Measurements from ENCODE around the gene HCAR1. TPM values are rescaled to one million over a fixed set of nuclear protein-coding genes. Genes with fewer than 3 reads are reported as not detected.

Gene HCAR1
- total and polyA plus RNA-seq, 2 of the 4 experiments (the other 2 are of a cell fraction) = 0.03 TPM; not detected in 1

DNA sequence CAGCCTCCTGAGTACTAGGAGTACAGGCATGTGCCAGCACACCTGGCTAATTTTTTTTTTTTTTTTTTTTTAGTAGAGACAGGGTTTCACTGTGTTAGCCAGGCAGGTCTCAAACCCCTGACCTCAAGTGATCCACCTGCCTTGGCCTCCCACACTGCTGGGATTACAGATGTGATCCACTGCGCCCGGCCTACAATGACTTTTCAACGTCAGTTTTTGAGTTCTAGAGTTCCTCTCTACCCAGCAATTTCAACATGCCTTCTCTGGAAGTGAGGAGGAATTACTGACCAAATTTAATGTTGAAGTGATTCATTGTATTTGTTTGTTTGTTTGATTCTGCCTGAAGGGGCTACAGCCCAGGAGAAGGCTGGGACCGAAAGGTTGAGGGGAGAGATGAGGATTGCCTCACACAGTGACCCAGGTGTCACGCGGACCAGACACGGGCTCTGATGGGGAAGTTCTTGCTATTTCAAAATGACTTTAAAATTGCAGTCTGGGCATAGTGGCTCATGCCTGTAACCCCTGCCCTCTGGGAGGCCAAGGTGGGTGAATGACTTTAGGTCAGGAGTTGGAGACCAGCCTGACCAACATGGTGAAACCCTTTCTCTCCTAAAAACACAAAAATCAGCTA is 13.4 kb upstream of the HCAR1 start:
- intact Hi-C loops (cut with micrococcal nuclease) (no loop called here), dilution Hi-C loops (cut with HindIII; ENCODE audit: low sequenced_read_pairs, unreplicated experiment) (no loop called here), in situ Hi-C loops (cut with MboI; ENCODE audit: low sequenced_read_pairs) (no loop called here)
- H2BK15ac ChIP-seq (ENCODE audit: low read depth, low read length) = no peak overlapping the region
- no peaks in the 10 kb centered on the region for H3K9me1 ChIP-seq (ENCODE audit: insufficient read depth, low read length)
- DNase-seq (no peak), ATAC-seq (ENCODE audit: low read depth) (no peak)
- H3K18ac ChIP-seq (ENCODE audit: low read depth, low read length) = no peak overlapping the region
- no peak overlapping the region for H2AK5ac ChIP-seq (ENCODE audit: low read depth, low read length)
- H2BK20ac ChIP-seq (ENCODE audit: low read depth, low read length) = no peak overlapping the region
- no peak overlapping the region for H4K8ac ChIP-seq (ENCODE audit: low read depth in 2 of 2, low read length in 2 of 2)
- H2AFZ ChIP-seq (replicated peaks; ENCODE audit: low read length, poor library complexity) = no peak overlapping the region
- H2BK5ac ChIP-seq (ENCODE audit: low read depth, low read length, poor library complexity, severe bottlenecking) = no peak overlapping the region
- no peak overlapping the region for H3K9ac ChIP-seq (ENCODE audit: low read depth, low read length)
- no peaks in the 10 kb centered on the region for H3K79me1 ChIP-seq (ENCODE audit: low read depth in 1 of 2, low read length in 2 of 2)
- H4K20me1 ChIP-seq (ENCODE audit: insufficient read depth, low read length) = no peaks in the 10 kb centered on the region
- ChIA-PET POLR2A (ENCODE audit: unreplicated experiment) (no interaction called here), CTCF (interaction anchor here (0.5 to 1.0 kb wide), 2 partner anchors 103 to 106 kb away, joined by 3 to 6 read pairs; no protein-coding TSS in a partner anchor)
- no peak overlapping the region for H3K14ac ChIP-seq (replicated peaks; ENCODE audit: low read depth, low read length)
- no peak overlapping the region for H4K91ac ChIP-seq (ENCODE audit: insufficient read depth, low read depth, low read length)
- H4K5ac ChIP-seq (ENCODE audit: low read depth, low read length) = no peak overlapping the region
- no peak overlapping the region for H3K4me2 ChIP-seq (ENCODE audit: low read depth, low read length)
- TF ChIP-seq FOS (IDR thresholded peaks at IDR 0.05; ENCODE audit: low read depth, low read length) = no peak
- no peak for TF ChIP-seq CHD1 (IDR thresholded peaks at IDR 0.05; ENCODE audit: low read depth, low read length)
- TF ChIP-seq, protein P1, sequence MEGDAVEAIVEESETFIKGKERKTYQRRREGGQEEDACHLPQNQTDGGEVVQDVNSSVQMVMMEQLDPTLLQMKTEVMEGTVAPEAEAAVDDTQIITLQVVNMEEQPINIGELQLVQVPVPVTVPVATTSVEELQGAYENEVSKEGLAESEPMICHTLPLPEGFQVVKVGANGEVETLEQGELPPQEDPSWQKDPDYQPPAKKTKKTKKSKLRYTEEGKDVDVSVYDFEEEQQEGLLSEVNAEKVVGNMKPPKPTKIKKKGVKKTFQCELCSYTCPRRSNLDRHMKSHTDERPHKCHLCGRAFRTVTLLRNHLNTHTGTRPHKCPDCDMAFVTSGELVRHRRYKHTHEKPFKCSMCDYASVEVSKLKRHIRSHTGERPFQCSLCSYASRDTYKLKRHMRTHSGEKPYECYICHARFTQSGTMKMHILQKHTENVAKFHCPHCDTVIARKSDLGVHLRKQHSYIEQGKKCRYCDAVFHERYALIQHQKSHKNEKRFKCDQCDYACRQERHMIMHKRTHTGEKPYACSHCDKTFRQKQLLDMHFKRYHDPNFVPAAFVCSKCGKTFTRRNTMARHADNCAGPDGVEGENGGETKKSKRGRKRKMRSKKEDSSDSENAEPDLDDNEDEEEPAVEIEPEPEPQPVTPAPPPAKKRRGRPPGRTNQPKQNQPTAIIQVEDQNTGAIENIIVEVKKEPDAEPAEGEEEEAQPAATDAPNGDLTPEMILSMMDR (conservative IDR thresholded peaks at IDR 0.05; ENCODE audit: low read depth, low read length) = no peak
- TF ChIP-seq MXI1 (IDR thresholded peaks at IDR 0.05; ENCODE audit: borderline replicate concordance, low read depth, low read length) = no peak
- no peak for TF ChIP-seq MAFK (IDR thresholded peaks at IDR 0.05; ENCODE audit: low read depth, low read length)
- TF ChIP-seq, protein P2, sequence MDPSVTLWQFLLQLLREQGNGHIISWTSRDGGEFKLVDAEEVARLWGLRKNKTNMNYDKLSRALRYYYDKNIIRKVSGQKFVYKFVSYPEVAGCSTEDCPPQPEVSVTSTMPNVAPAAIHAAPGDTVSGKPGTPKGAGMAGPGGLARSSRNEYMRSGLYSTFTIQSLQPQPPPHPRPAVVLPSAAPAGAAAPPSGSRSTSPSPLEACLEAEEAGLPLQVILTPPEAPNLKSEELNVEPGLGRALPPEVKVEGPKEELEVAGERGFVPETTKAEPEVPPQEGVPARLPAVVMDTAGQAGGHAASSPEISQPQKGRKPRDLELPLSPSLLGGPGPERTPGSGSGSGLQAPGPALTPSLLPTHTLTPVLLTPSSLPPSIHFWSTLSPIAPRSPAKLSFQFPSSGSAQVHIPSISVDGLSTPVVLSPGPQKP (IDR thresholded peaks at IDR 0.05; ENCODE audit: borderline replicate concordance, low read depth, low read length) = no peak
- TF ChIP-seq RCOR1 (IDR thresholded peaks at IDR 0.05; ENCODE audit: insufficient replicate concordance, low read length) = no peak
- no peak for TF ChIP-seq POLR2A (IDR thresholded peaks at IDR 0.05; ENCODE audit: low read depth, low read length)
- no peak for TF ChIP-seq NFE2L2 (IDR thresholded peaks at IDR 0.05; ENCODE audit: low read depth, low read length)
- TF ChIP-seq SMC3 (IDR thresholded peaks at IDR 0.05; ENCODE audit: low read depth, low read length) = no peak
- TF ChIP-seq RFX5 (IDR thresholded peaks at IDR 0.05; ENCODE audit: low read depth, low read length) = no peak
- TF ChIP-seq BHLHE40 (IDR thresholded peaks at IDR 0.05; ENCODE audit: low read depth, low read length) = no peak
- no peak for TF ChIP-seq RAD21 (IDR thresholded peaks at IDR 0.05; ENCODE audit: low read length)
- TF ChIP-seq MAZ (IDR thresholded peaks at IDR 0.05; ENCODE audit: borderline replicate concordance, low read depth, low read length) = no peak
- no peak for TF ChIP-seq CEBPB (IDR thresholded peaks at IDR 0.05; ENCODE audit: low read depth, low read length)
- BruUV-seq (replicated peaks) = no TSS peak
- H3K27ac ChIP-seq (ENCODE audit: insufficient read depth, low read length) = no peak overlapping the region
- H2AK9ac ChIP-seq (replicated peaks; ENCODE audit: low read depth, low read length, poor library complexity) = no peak overlapping the region
- H3K56ac ChIP-seq (ENCODE audit: extremely low read depth, insufficient read depth, low read length) = no peak overlapping the region
- H3K36me3 ChIP-seq (ENCODE audit: control insufficient read depth, insufficient read depth, low read length) = no peaks in the 10 kb centered on the region
- H3K23ac ChIP-seq (ENCODE audit: low read depth, low read length) = no peak overlapping the region
- no peak overlapping the region for H3K4me3 ChIP-seq (ENCODE audit: insufficient read depth, low read depth, low read length)
- H3K4ac ChIP-seq (ENCODE audit: low read depth, low read length) = no peak overlapping the region
- H3K9me3 ChIP-seq (ENCODE audit: control insufficient read depth, insufficient read depth, low read length) = peaks cover 2% of the 10 kb centered on the region; the same call in 1 of the 2 replicates
- H3K27me3 ChIP-seq (ENCODE audit: control insufficient read depth, insufficient read depth, low read length) = no peaks in the 10 kb centered on the region
- no peak overlapping the region for H2BK120ac ChIP-seq (ENCODE audit: low read depth, low read length)
- H3K4me1 ChIP-seq (ENCODE audit: control insufficient read depth, insufficient read depth, low read length) = no peaks in the 10 kb centered on the region
- no CpG with 5 or more reads among the region's 7 CpGs for WGBS, 2 experiments (ENCODE audit: extremely low coverage in 2 of 2, insufficient read length in 1 of 2)

Data from IMR-90 (cell line).